Liver (tissue), 3 donors: ENCODE measurements around the gene ACTN3.

ENCODE experiments used
- CTCF ChIP-seq: fragments of 150-350 bp; IDR thresholded peaks from 2 replicates; pipeline ENCODE4 v1.5.1; 2017; ENCODE audit warnings: improper control_type of control experiment, low read depth, low read length; ENCODE audit not compliant: missing input control
- EGR1 ChIP-seq, 2 donors: IDR thresholded peaks; 2 replicates each; pipeline ENCODE4 v1.6.1; 2016 to 2018; ENCODE audit warnings: antibody characterized with exemption in 2 of 2, low read depth in 2 of 2
- GABPA ChIP-seq, 2 donors: IDR thresholded peaks in 1 of 2; conservative IDR thresholded peaks in 1 of 2; 2 replicates each; pipeline ENCODE4 v1.6.1; 2016; ENCODE audit warnings: antibody characterized with exemption in 2 of 2, mild to moderate bottlenecking in 1 of 2, moderate library complexity in 1 of 2
- HNF4G ChIP-seq: IDR thresholded peaks from 2 replicates; pipeline ENCODE4 v1.6.1; 2016; ENCODE audit warnings: antibody characterized with exemption
- JUND ChIP-seq, 2 donors: IDR thresholded peaks; 2 replicates each; pipeline ENCODE4 v1.6.1; 2016; ENCODE audit warnings: antibody characterized with exemption in 2 of 2
- MAX ChIP-seq: IDR thresholded peaks from 2 replicates; pipeline ENCODE4 v1.6.1; 2016; ENCODE audit warnings: antibody characterized with exemption
- RAD21 ChIP-seq, 2 donors: IDR thresholded peaks; 2 replicates each; pipeline ENCODE4 v1.6.1; 2016; ENCODE audit warnings: antibody characterized with exemption in 2 of 2, mild to moderate bottlenecking in 2 of 2
- REST ChIP-seq: IDR thresholded peaks from 2 replicates; pipeline ENCODE4 v1.6.1; 2016; ENCODE audit warnings: antibody characterized with exemption, mild to moderate bottlenecking
- SP1 ChIP-seq: IDR thresholded peaks from 2 replicates; pipeline ENCODE4 v1.6.1; 2018; ENCODE audit warnings: antibody characterized with exemption, mild to moderate bottlenecking
- TAF1 ChIP-seq: conservative IDR thresholded peaks from 2 replicates; pipeline ENCODE4 v1.6.1; 2016; ENCODE audit warnings: antibody characterized with exemption, mild to moderate bottlenecking
- YY1 ChIP-seq: IDR thresholded peaks from 2 replicates; pipeline ENCODE4 v1.6.1; 2016; ENCODE audit warnings: antibody characterized with exemption, mild to moderate bottlenecking
- donor health status: healthy.
- donor health status: healthy.

- TF ChIP-seq JUND (IDR thresholded peaks at IDR 0.05) (no peak), CTCF (no peak), RAD21 (IDR thresholded peaks at IDR 0.05) (no peak), YY1 (no peak), SP1 (no peak), MAX (no peak), REST (no peak), GABPA (IDR thresholded peaks at IDR 0.05 in 1 of 2, conservative IDR thresholded peaks at IDR 0.05 in 1 of 2) (no peak), TAF1 (no peak), HNF4G (no peak), EGR1 (IDR thresholded peaks at IDR 0.05; ENCODE audit: low read depth in 2 of 2) (no peak)
Measured at GRCh38 chr11:66568124-66568916, 21.6 kb downstream of the ACTN3 start, which contains the start of gene CTSF.
